Stimulated activated CD8-positive, alpha-beta memory T cell treated with anti-CD3 and anti-CD28 coated beads, Interleukin-4, amount 100 ng/mL, for 24 hours (primary cell): ENCODE measurements around the gene FCGBP.
A peak's percentile ranks its signal among the peaks of the same experiment; 100 is the strongest.

Source experiments
- DNase-seq: peaks from one replicate; pipeline ENCODE4 v3.0.0-alpha.2; 2020; ENCODE audit warnings: low read depth

The FCGBP gene

DNA sequence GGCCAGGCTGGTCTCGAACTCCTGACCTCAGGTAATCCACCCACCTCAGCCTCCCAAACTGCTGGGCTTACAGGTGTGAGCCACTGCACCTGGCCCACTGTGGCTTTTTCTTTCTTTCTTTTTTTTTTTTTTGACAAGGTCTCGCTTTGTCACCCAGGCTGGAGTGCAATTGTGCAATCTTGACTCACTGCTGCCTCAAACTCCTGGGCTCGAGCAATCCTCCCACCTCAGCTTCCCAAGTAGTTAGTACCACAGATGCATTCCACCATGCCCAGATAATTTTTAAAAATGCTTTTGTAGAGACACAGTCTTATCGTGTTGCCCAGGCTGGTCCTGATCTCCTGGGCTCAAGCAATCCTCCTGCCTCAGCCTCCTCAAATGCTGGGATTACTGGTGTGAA, 12.1 kb upstream of the FCGBP start:
- DNase-seq: no peak

DNA sequence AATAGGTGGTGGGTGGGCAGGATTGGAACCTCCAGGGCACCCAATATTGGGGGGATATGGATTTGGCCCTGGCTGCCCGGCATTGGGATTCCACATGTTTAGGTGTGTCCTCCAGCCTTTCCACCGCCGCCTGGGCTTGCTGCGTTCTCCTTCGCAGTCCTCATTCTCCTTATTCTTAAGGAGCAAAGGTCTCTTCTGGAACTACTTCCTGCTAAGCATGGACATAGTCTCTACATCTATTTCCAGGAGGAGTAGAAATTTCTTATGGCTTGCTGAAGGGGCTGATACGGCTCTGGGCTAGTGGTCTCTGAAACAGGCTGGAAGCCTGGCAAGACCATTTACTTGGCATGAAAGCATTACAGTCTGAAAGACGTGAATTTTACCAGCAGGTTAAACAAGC, 9.2 kb upstream of the FCGBP start:
- DNase-seq: no peak

DNA sequence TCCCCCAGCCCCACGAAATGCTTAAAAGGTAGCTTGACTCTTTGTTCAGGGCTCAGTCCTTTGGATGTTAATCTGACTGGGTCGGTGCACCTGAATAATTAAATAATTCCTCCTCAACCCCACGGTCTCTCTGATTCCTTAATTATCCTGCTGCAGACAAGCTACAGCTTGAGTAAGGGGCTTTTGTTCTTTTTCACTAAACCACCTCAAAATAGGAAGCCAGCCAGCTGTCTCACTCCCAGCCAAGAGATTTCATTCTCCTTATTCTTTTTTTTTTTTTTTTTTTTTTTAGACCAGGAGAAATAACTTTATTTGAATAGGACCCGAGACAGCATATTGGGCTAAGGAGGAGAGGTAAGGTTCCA, 7.9 kb upstream of the FCGBP start:
- no peak for DNase-seq

- peak; percentile 38 for DNase-seq
Observed at GRCh38 chr19:39941615-39942365, 7.4 kb upstream of the FCGBP start.

- DNase-seq: no peak
Observed at GRCh38 chr19:39941151-39941550, 6.7 kb upstream of the FCGBP start.

DNA sequence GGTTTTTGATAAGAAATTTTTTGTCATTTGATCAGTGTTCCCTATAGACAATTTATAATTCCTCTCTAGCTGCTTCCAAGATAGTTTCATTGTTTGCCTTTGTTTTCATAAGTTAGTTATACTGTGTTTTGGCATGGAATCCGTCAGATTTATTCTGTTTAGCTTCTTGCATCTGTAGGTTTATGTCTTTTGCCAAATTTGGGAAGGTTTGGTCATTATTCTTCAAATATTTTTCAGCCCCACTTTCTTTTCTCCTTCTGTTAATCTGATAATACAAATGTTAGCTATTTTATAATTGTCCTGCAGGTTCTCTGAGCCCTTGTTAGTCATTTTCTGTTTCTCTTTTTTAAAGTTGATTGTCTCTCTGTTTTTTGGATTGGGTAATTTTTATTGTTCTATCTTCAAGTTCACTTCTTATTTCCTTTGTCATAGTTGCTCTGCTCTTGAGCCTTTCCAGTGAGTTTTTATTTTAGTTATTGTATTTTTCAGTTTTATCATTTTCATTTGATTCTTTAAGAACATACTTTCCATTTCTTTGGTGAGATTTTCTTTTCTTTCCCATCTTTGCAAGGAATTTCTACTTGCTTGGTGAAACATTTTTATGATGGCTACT, 5.9 kb upstream of the FCGBP start:
- no peak for DNase-seq

GRCh38 chr19:39939556-39939955, 5.1 kb upstream of the FCGBP start:
- no peak for DNase-seq

DNA sequence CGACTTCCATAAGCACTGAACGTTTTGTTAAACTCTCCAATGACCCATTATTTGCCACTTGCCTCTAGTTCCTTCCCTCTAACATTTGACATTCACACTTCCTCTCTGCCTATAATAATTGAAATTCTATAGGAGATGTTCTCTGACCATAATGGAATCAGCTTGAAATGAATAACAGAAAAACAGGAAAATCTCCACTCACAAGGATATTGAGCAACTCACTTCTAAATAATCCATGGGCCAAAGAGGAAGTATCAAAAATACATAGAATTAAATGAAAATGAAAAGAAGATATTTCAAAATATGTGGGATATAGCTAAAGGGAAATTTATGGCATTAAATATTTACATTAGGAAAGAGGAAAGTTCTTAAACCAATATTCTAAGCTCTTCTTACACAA, 3.4 kb upstream of the FCGBP start:
- DNase-seq: no peak

- DNase-seq: peak; percentile 18
Observed at GRCh38 chr19:39937094-39937720, 2.8 kb upstream of the FCGBP start.

DNA sequence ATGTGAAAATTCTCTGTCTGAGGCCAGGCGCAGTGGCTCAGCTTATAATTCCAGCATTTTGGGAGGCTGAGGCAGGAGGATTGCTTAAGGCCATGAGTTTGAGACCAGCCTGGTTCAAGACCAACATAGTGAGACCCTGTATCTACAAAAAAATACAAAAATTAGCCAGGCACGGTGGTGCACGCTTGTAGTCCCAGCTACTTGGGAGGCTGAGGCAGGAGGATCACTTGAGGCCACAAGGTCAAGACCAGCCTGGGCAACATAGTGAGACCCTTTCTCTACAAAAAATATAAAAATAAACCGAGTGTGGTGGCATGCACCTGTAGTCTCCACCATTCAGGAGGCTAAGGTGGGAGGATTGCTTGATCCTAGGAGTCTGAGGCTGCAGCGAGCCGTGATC, 2.2 kb upstream of the FCGBP start:
- DNase-seq: no peak

- DNase-seq: no peak
Observed at GRCh38 chr19:39936020-39936419, 1.6 kb upstream of the FCGBP start.

- no peak for DNase-seq
Observed at GRCh38 chr19:39935364-39935661, 879 bp upstream of the FCGBP start.

DNA sequence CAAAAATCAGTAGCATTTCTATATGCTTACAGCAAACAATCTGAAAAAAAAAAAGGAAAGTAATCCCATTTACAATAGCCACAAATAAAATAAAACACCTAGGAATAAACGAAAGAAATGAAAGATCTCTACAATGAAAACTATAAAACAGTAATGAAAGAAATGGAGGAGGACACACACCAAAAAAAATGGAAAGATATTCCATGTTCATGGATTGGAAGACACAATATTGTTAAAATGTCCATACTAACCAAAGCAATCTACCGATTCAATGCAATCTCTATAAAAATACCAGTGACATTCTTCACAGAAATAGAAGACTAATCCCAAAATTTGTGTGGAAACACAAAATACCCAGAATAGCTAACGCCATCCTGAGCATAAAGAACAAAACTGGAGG, 4.7 kb downstream of the FCGBP start:
- DNase-seq: no peak

DNA sequence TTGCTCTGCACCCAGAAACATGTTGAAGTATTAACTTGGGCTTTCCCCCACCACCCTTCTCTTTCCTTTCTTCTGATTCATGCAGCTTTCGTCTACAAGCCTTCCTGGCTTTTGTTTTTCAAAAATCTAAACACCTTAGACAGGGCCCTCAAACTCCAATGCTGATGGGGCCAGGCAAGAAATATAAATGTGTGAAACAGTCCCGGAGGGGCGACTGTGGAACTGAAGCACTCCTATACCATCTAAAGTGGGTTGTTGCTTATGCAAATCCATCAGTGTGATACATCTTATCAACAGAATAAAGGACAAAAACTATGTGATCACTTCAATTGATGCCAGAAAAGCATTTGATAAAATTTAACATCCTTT, 6.1 kb downstream of the FCGBP start:
- DNase-seq: no peak

DNA sequence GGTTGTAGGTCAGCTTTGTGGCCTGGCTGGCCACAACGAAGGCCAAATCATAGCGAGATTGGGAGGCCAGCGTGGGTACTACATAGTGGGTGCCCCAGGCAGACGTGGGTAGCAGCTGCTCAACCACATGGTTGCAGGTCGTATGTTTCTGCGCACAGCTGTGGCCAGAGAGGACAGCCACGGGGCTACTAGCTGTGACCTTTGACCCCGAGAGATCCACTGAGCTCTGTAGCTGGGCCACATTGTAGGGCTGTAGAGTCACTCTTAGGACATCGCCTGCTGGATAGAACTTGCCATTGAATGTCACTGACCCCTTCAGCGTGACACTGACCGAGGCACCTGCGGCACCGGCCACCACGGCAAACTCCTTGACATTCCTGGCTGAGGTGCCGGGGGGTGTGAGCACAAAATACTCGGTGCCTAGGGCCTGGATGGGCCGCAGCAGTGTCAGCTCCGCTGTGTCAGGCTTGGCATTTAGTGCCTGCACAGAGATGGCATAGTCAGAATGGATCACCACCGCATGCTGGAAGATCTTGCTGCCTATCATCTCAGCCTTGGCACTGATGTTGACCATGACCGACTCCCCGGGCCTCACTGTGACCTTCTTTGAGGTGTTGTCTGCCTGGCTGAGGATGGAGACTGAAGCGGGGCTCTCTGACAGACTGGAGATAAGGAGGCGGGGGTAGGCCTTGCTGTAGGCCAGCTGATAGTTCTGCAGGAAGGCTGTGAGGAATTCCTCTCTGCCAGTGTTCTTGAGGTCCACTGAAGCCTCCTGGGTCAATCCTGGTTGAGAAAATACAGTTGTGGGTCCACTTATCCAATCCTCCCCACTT, 6.7 kb downstream of the FCGBP start:
- no peak for DNase-seq

- no peak for DNase-seq
Observed at GRCh38 chr19:39927076-39927475, 7.4 kb downstream of the FCGBP start.

- DNase-seq: no peak
Observed at GRCh38 chr19:39926170-39926760, 8.2 kb downstream of the FCGBP start.

- no peak for DNase-seq
Observed at GRCh38 chr19:39924952-39925351, 9.5 kb downstream of the FCGBP start.

DNA sequence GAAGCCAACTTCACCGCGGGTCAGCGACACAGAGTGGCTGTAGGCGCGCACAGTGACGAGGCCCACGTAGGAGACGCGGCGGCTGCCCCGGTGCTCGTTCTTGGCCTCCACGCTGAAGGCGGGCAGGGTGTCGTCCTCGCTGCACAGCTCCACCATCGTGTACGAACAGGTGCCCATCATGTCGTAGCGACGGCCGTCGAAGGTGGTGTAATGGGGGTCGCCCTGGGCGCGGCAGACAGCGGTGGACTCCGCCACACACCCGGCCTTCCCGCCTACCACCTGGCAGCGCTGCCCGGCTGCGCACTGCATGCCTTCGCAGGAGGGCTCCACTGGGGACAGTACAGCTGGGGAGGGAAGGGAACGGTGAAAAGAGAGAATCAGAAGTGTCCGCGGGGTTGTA, 10.0 kb downstream of the FCGBP start:
- no peak for DNase-seq

DNA sequence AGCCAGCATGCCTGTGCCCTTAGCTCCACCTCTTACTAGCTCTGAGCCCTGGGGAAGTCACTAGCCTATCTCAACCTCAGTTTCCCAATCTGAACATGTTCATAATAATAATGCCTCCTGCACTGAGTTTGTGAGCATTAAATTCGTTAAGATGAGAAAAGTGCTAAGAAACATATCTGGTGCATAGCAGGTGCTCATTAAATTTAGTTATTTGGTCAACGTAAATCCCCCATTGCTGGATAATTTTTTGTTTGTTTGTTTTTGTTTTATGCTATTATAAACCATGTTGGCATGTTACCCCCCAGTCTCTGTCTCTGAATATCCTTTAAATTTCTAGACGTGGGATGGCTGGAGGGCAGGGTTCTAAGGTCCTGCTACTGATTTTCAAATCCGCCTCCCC, 10.6 kb downstream of the FCGBP start:
- DNase-seq: no peak

DNA sequence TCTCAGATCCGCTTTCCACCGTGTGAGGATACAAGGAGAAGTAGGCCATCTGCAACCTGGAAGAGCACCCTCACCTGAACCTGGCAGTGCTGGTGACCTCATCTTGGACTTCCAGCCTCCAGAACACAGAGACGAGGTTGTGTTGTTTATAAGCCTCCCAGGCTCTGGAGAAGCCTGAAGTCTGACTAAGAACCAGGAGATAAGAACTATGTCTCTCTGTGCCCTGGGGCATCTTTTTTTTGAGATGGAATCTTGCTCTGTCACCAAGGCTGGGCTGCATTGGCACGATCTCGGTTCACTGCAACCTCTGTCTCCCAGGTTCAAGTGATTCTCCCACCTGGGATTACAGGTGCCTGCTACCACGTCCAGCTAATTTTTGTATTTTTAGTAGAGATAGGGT, 14.5 kb downstream of the FCGBP start:
- no peak for DNase-seq

GRCh38 chr19:39918183-39918651, 16.2 kb downstream of the FCGBP start:
- no peak for DNase-seq
